HG03354 (cell line): ENCODE results near the gene FOXC1.

Experiments
- ATAC-seq: cut with Tn5 transposase; IDR thresholded peaks from one replicate; pipeline ENCODE4 v1.9.1; 2021; ENCODE audit warnings: mild to moderate bottlenecking; ENCODE audit not compliant: unreplicated experiment, poor library complexity, severe bottlenecking

The FOXC1 gene

DNA sequence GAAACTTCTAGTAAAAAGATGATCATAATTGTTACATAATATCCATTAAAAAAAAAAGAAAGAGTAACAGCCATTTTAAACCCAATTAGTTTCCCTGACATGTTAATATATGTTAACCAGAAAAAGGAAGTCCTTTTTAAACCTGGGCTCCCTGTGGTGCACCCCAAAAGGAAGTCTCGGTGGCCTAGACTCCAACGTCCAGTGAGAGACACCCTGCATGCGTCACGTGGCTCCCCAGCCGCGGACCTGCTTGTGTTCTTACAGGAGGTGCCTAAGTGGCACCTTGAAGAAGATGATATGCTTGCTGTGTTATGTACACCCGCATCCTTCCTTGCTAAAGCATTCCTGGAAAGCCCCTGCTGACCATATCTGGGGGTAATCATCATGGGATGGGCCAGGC is 50.1 kb downstream of the FOXC1 start:
- ATAC-seq = no peak

DNA sequence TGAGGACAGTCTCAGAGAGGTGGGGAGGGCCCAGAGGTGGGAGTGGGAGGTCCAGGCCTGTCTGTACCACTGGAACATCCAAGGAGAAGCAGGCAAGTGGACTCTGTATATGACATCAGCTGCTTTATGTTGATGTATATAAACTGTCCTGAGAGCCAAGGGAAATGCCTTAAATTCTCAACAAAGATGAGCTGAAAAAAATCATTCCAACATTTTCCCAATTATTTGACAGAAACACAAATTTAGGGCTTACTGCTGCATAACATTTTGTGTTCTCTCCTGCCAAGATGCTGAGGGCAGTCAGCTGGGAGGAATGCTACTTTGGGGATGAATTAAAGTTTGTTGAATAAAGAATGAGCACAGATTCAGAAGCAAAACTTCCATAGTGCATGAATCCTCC is 52.8 kb downstream of the FOXC1 start:
- ATAC-seq = no peak
